HG03457 (cell line): ENCODE data around the gene CTBP2.

ENCODE experiments used
- ATAC-seq: cut with Tn5 transposase; IDR thresholded peaks from one replicate; pipeline ENCODE4 v1.9.1; 2021; ENCODE audit warnings: moderate number of reproducible peaks; ENCODE audit not compliant: unreplicated experiment

Gene CTBP2

DNA sequence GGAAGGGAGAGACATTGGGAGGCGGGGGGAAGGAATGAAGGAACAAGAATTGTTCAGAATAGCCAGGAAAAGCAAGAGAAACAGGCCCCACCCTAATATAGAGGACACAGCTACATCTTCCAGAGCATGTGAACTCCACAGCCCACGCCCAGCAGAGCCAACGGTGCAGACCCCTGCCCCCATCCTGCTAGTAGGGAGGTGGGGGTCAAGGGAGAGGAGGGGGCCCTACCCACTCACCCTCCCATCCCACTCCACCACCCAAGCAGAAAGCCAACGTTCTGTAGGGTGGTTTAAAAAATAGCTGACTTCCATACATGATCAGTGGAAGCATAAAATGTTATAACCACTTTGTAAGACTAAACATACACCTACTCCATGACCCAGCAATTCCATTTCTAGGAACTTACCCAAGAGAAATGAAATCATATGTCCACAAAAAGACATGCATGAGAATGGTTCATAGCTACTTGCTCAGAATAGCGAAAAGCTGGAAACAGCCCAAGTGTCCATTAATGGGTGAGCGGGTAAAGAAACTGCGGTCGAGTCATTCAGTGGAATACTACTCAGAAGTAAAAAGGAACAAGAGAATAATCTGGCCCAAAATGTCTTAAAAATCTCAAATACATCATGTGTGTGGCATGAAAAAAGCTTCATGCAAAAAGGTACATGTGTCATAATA, 31.8 kb downstream of the CTBP2 start:
- no peak for ATAC-seq

DNA sequence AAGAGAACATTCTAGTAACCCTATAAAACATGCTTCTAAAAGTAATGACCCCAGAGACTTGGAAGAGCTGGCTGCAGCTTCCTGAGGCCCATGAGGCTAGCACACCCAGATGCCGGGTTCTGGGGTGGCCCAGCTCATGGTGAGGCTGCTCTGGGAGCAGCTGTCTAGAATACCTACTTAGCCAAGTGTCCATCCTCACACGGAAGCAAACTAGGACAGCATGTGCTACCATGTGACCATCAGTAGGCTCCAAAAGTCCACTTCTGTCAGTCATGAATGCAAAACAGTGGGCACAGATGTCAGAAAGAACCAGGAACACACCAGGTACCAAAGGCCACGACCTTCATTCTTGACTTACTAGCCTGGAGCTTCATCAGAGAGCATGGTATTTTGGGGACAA, 32.4 kb downstream of the CTBP2 start:
- ATAC-seq: no peak

DNA sequence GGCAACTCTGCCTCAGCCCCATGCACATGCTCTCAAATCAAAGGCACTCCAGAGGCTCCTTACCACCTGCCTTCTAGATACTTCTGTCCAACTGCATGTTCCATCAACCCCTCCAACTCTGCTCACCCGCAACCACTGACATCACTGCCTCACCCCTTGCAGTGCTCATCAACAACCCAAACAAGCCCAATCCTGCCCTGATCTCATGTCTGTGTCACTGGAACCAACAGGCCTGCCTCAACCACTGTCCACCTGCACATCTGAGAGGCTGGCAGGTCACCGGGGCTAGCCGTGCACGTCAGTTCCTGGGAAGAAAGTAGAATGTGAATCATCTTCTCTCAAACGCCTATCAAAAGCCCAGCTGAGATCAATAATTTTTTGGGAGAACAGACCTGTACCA, 33.3 kb downstream of the CTBP2 start:
- ATAC-seq: no peak

DNA sequence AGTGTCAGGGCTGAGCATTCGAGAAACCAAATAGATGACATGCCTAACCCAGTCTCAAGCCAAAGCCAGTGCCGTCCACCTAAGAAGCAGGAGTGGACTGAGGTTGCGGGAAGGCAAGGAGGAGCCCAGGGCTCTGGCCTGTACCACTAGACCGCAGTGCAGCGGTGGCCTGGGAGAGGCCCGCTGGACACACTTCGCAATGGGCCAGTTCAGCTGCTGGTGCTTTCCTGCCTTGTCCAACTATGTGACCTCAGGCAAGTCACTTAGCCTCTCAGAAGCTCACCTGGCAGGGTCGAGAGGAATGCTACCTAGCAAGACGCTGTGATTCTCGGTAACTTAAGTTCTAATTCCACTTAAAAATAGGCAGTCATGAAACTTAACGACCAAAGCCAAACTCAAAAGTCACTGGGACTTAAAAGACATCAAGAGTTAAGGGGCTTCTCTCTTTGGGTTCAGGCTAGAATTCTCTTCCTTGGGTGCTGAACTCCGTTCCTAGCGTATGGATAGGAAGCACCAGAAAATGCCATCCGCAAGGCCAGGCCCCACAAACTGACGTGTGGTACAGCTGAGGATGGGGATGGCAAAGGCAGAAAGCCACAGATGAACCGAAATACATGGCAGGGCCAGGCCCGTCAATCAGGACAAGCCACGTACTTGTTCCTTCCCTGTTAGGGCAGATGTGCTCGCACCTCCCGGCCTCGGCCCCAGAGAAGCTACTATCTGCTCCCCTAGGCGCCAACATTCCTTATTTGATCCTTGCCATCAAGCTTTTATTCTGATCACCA, 34.2 kb downstream of the CTBP2 start:
- ATAC-seq: no peak

DNA sequence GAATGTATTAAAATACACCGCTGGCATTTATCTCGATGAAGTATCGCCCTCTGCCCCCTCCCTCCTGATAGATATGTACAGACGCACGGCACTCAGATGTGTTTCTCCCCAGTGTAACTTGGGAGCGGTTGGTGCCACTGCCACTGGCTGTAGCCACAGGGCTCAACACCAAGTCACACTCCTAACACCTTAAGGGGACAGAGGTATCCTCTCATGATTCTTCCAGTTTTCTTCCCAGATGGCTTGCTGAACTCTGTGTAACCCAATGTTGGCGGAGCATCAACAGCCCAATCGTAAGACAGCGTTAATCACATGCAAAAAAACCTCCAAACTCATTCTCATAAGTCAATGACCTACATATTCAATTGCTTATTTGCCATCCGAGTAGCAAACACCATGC, 35.5 kb downstream of the CTBP2 start:
- no peak for ATAC-seq

DNA sequence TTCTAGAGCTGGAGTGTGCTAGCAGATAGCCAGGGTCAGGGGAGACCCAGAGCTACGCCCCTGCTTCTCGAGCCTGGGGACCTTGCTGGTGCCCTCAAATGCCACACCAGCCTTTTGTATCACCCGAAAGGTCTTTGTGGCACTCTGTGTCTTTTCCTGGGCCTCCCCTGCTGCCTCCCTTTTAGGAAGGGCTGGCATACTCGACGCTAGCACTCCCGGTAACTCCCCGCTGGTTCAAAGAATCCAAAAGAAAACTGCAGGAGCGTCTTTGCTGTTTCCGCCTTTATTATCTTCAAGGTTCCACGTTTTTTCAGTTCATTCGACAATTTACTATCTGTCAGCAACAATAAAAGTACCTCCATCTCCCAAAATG, 36.3 kb downstream of the CTBP2 start:
- no peak for ATAC-seq

DNA sequence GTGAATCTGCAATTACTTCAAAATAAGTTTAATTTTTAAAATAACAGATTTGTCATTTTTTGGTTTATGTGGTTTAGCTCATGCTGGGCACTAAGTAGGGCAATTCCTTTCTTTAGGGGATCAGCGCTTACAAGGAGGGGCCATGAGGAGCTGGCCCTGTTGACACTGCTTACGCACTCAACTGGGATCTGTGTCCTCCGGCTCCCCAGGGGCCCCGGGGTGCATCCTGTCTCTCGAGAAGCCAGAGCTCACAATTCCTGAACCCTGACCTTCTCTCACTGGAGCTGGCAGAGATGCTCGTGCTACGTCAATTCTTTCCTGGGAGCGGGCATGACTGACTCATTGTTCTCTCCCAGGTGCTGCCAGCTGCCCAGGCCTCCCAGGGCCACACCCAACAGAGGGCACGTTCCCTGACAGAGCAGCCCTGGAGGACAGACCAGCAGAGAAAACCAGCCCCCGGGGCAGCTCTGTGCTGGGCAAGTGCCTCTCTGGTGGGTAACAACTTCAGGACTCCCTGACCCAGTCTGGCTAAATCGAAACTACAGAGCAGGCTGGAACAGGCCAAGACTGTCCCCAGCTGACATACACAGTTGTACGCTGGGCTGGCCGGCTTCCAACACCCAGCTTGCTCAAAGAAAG, 36.8 kb downstream of the CTBP2 start:
- no peak for ATAC-seq

DNA sequence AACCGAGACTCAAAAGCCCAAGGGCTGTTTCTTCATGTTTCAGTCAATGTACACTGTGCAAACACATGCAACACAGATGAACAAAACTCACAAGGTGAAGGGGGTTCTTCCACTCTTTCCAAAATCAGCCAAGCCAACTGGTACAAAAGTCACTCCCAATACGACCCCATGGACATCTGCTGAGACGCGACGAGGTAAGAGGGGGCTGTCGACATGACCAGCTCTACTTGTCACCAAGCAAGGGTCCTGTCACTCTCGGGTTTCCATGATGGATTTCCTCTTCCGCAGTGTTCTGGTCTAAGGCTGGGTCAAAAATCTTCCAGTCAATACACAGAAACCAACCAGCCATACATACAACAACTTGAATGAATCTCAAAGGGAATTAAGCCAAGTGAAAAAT, 37.8 kb downstream of the CTBP2 start:
- no peak for ATAC-seq

DNA sequence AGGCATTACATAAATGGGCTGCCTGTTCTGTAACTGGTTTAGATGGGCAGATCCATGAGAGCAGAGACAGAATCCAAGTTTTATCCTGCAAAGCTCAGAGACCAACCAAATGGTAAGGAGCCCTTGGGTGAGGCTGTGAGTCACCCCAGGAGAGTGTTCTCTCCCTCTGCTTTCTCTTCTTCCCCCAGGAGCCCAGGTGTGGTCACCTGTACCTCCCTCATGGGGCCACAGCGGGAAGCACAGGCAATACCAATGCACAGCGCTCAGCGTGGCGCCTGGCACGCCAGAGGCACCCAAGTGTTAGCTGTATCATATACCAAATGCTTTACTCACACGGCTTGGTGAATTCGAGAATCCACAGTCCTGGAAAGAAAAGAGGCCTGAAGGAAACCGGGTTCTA, 39.4 kb downstream of the CTBP2 start:
- no peak for ATAC-seq

DNA sequence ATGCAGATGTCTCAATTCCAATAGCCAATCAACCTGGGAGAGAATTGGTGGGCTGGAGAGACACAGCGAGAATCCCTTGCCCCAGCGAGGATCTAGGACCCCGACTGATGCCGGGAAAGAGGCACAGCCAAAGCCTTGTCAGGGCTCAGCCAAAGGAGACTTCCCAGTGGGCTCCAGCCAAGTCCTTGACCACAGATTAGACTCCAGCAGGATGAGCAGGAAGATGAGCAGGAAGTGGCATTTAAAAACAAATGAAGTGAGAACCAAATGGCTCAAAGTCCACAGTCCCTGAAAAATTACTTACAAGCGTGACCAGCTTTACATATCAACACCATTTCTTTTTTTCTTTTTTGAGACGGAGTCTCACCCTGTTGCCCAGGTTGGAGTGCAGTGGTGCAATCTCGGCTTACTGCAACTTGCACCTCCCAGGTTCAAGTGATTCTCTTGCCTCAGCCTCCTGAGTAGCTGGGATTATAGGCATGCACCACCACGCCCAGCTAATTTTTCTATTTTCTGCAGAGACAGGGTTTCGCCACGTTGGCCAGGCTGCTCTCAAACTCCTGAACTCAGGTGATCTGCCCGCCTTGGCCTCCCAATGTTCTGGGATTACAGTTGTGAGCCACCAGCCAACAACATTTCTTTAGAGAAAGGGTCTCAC, 40.2 kb downstream of the CTBP2 start:
- ATAC-seq: no peak

DNA sequence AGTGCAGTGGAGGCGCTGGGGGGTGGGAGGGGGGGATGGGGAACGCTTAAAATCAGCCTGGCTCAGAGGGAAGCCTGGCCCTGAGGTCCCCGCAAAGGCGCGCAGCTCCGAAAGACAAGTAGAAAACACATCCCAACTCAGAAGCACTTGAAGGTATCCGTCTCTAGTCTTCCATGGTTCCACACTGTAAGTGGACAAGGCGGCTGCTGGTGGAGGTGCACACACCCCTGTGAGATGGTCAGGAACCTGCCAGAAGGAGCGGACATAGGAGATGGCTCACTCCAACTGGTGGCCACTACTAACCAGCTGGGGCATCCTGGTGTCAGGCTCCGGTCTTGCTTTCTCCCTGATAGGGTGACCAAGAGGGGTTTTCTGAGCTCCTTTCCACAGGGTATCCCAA, 41.7 kb downstream of the CTBP2 start:
- ATAC-seq: no peak

DNA sequence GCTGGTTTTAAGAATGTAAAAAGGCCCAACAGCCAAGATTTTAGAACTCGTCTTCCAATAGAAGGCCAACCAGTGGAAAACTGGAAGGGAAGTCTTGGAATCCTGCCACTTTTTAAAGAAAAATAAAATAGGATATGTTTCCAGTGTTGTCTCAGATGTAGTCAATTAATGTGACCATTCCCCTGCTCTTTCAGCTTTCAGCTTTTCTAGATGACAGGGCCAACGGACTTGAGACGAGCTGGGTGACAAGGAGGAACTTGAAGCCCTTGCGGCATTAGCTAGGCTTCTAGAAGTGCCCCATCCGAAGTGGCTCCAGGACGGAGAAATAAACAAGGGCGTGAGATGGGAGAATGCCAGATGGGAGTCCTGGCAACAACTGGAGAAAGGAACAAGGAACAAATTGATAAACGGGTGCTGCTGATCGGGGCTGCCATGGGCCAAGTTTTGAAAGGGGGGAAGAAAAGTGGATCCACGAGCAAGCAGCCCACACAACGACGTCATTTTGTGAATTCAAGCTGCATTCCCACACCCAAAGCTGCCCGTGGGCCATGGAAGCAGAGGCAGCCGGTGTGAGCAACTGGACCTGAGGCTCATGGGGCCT, 42.3 kb downstream of the CTBP2 start:
- no peak for ATAC-seq

DNA sequence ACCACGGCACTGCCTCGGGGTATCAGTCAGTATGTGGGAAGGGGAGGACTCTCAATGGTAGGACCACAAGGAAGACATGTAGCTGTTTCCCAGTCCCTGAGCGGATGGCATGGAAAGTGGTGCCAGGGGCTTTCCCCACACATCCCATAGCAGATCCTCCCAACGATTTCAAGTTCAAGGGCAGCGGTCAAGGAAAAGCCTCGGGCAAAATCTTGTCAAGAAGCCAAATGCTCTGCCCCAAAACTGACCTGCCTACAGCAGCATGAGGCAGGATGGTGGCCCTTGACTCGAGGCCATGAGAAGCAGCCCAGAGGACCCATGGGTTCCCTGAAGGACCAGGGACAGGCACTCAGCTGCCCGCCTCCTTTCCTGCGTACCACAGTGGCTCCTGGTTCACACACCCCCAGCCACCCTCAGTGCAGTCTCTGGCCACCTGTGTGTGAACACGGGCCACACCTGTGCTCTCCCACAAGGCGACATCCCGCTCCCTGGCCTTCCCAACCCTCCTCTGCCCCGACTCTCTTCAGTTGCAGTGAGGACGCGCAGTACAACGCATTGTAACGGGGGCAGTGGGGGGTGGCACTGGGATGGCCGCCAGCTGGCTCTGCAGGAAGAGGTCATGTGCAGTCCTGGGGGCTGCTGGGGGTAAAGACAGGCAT, 43.6 kb downstream of the CTBP2 start:
- ATAC-seq: no peak

DNA sequence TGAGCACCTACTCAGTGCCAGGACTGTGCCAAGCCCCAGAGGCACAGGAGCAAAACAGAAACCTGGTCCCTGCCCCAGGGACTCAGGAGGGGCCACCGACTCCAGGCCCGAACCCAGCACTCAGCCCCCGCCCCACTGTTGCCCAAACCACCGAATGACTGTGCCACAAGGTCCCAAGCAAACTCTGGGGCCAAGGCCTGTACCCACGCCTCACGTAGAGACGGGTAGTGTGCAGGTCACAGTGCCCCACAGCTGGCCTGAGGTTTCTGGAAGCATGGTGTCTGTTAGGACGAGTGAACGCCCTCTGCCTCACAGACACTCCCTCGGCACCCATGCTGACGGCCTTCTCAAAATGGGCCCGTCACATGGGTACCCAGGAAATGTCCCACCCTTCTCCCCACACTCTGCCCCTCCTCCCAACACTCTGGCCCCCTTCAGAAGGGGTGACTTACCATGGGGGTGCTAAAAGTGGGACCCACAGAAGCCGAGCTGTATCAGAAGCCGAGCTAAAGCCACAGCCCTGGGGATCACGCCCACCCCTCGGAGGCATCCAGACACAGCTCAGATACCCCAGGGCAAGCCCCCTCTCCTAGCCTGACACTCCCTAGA, 44.2 kb downstream of the CTBP2 start:
- ATAC-seq: no peak

DNA sequence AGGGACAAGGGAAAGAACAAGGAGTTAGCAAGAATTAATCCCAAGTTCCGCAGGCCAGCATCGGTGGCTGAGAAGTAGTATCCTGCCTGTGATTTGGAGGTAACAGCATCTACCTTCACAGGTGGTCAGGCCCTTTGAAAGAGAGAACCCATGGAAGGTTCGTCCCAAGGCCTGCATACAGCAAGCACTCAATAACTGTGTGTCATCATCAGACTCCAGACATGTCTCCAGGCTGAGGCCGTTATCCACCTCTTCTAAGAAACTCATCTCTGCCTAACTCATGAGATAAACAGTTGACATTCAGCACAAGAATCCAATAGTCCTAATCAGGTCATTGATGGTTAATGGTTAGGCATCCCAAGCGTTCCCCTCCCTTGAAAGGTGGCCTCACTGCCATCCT, 45.0 kb downstream of the CTBP2 start:
- ATAC-seq: no peak

DNA sequence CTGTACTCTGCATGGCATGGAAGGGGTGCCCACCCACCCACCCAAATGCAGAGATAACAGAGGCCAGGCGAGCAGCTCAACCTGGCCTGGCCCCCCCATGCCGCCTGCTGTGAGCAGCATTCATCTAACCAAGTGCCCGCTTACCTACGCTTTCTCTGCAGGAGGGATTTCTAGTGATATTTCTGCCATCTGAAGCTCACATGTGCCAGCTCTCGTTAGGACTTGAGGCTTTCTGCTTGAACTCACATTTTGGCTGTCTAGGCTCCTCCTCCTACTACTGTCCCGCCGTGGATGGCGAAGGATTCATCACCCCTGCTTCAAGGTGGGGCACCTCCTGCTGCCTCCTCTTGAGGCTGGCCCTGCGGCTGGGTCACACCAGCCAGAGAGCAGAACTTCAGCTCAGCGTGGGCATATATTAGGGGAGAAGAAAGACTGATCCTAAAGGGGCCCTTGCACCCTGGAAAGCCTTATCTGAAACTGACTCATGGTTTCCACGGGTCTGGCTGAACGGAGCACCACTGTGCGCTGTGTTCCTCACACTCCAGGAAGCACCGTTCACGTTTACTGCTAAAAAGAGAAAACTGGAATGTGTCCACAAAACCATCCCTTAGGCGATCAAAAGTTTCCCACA, 45.5 kb downstream of the CTBP2 start:
- no peak for ATAC-seq

DNA sequence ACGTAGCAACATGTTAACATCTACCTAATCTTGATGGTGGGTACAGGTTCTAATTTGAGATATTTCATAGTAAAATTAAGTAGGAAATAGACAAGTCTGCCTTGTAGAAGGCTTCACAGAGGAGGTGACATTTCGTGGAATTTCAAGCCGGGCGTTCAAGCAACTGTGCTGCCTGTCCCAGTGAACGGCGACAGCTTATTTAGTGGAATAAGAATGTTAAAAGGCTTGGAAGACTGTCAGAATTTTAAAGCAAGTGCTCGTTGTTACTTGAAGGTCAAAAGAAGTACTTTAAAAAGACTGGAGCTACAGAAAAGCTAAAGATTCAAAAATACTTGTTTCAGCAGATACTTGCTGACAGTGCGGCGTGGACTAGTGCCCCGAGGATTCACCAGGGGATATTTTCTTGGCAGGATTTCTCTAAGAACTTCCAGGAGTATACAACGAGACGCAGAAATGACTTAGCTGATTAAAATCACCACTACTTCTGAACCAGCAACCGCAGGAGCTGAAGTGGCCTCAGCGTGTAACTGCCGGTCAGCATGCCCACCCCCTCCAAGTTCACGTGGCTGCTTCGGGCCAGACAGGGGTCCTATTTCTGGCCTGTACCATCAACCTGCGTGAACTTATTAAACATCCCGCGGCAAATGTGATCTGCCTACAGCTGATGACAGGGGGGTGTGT, 46.5 kb downstream of the CTBP2 start:
- ATAC-seq: no peak

DNA sequence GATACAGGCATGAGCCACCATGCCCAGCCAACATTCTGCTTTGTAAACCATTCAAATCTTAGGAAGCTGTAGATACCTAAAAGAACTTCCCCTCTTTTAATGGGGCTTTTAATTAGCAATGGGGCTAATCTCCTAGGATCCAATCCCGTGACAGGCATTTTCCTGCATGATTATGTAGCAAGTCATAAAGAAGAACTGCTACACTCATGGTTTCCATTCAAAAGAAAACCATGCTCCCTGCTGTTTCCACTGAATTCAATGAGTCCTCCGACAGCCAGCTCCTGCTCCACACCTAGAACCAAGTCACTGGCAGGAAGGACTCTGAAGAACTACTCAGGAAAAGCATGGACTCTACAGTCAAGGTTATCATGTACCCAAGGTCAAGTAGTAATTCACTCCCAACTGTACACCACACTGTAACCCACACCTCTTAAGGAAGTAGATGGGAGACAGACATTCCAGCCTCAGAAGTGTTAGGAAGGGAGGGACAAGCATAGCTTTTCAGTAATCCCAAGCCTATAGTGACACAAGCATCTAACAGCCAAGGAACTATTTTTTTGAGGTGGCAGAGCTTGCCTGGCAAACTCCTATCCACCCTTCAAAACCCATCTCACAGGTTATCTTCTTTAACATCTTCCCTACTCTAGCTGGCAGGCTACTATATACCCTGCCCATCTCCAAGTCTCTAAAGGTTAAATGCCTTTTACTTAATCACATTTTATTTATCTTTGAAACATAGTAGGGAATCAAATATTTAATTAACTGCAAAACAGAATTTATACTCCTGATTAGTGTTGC, 47.5 kb downstream of the CTBP2 start:
- no peak for ATAC-seq
